ENCODE measurements around the gene VSIG2.

The VSIG2 gene

DNA sequence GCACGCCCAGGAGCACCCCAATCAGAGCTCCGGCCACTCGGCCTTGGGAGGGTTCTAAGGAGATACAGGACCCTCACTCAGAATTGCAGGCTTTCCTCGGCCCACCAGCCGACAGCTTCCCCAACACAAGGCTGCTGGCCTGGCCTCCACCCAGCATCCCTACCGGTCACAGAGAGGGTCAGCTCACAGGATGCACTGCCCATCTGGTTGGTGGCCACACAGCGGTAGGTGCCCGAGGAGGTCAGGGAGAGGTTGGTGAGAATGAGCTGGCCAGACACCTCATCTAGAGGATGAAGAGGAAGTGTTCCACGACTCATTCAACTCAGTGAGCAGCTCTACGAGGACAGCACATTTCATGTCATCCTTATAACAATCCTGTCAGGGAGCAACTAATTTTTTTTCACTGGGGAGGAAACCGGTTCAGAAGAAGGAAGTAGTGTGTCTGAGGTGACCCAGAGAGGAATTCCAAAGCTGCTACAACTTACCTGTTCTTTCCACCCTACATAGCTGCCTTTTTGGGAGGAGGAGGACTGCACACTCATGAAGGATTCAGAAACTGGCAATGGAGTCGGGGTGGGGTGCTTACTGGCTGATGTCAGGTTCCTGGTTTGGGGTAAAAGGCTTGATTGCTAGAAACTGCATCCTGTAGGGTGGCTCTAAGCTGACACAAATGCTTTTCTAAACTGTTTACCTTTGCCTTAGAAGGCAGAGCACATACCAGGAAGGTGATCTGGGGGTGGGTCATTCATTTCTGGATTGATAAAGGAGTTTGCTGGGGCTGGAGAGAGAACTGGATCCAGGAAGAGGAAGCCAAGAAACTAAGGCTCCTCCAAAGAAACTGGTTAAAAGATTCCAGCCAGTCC, 3.3 kb downstream of the VSIG2 start:
- no peak for DNase-seq (ENCODE audit: low read depth)

DNA sequence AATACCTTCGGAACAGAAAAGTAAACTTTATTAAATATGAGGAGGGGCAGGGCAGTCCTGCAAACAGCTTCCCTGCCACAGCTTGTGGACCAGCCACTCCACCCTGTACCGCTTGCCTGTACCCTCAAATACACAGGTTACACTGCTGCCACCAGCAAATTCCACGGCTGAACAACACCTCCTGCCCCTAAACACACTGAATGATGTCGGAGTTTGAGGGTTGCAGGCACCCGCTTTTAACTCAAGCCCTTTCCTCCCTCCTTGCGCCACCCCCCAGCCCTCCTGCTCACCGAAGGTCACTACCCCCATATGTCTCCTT, 4.0 kb downstream of the VSIG2 start:
- no peak for DNase-seq (ENCODE audit: low read depth)

DNA sequence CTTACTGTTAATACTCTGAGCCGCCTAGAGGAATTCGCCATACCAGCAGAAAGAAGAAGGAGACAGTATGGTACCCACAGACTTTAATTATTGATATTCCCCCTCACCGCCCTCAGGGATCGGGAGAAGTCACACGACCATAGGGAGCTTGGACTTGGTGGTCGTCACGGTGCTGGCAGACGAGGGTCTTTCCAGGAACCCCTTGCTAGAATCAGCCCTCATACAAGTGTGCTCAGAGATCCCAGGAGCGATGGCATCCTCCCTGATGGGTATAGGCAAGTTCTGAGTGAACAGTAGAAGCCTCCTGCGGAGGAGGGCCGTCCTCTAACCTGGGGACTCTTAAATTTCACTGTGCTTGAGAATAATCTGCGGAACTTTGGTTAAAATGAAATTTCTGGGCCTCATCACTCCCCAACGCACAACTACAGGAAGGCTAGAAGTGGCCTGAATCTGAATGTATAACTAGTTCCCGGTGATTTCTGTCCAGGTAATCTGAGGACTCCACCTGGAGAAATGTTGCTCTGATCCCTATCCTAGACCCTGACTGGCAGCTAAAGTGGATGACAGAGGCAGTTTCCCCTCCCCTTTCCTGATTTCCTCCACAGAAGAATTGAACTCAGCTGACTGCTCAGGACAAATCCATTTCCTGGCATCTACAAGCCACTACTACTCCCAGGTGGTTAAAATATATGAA, 4.5 kb downstream of the VSIG2 start:
- DNase-seq (ENCODE audit: low read depth): no peak

DNA sequence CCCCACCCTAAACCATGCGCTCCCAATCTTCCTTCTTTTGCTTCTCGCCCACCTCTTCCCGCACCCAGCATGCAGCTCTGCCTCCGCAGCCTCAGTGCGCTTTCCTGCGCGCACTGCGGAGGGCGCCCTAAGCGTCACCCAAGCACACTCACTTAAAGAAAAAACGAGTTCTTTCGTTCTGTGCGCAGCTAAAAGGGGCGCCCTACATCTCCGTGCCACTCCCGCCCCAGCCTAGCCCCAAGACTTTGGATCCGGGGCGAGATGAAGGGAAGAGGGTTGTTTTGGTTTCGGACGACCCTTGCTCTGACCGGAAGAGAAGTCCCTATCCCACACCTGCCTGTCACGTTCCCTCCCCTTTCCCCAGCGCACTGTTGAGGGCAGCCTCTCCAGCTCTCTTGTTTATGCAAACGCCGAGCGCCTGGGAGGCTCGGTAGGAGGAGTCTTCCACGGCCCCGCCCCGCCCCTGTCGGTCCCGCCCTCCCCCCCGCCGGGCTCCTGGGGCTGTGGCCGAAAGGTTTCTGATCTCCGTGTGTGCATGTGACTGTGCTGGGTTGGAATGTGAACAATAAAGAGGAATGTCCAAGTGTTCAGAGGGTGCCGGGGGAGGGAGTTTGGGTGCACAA, 5.3 kb downstream of the VSIG2 start:
- peak; percentile 15 for DNase-seq (ENCODE audit: low read depth)

DNA sequence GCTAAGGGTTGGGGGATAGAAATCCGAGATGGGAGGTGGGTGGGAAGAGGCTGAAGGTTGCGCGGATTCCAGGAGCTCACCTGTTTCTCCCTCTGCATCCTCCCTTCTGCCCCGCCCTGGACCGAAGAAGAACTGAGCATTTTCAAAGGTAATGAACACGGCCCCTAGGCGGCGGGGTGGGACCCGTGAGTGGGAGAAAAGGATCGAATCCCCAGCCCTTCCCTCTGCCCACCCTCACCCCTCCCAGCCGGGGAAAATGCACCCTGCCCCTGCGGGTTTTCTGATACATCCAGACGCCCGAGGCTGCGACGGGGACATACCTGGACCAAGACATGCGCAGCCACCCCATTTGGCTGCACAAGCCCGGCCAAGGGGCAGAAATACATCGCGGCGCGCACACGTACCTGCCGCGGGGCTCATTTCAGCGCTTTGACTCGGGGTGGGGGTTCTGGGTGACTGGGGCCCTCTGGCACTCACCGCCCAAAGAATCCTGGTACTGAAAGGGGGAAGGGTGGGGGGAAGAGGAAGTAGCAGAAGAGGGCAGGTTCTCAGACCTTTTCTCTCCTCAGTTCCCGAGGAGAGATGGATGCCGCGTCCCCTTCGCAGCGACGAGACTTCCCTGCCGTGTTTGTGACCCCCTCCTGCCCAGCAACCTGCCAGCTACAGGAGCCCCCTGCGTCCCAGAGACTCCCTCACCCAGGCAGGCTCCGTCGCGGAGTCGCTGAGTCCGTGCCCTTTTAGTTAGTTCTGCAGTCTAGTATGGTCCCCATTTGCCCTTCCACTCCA, 6.0 kb downstream of the VSIG2 start:
- DNase-seq (ENCODE audit: low read depth): no peak

DNA sequence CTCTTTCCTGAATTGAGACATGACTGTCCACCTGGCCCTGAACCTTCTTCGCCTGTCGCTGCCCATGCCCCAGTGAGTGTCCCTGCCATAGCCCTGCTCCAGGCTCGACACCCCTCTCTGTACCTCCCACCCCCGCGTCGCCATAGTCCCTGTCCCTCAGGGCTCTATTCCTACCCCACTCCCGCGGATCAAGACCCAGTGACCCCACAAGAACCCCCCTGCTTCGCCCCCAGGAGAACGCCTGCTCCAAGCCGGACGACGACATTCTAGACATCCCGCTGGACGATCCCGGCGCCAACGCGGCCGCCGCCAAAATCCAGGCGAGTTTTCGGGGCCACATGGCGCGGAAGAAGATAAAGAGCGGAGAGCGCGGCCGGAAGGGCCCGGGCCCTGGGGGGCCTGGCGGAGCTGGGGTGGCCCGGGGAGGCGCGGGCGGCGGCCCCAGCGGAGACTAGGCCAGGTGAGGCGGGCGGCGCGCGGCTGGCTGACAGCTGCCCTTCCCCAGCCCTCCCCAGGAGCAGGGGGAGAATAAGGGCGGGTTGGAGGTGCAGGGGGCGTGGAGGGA, 6.7 kb downstream of the VSIG2 start:
- DNase-seq (ENCODE audit: low read depth): no peak

DNA sequence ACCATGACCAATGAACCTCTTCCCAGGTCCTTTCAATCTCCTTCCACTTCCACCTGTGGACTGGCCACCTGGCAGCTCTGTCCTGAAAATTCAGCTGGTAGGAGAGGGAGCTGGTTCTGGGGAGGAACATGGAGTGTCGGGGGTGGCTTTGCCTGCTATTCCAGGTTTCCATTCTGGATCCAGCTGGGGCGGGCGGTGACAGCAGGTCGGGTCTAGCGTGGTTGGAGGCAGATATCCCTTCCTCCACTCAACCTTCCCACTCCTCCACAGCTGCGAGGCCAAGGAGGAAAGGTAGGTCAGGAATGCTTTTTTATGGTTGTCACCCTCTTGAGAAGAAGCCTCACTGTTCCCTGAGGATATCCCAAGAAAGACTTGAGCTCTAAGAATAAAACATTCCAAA, 9.0 kb downstream of the VSIG2 start:
- no peak for DNase-seq (ENCODE audit: low read depth)

DNA sequence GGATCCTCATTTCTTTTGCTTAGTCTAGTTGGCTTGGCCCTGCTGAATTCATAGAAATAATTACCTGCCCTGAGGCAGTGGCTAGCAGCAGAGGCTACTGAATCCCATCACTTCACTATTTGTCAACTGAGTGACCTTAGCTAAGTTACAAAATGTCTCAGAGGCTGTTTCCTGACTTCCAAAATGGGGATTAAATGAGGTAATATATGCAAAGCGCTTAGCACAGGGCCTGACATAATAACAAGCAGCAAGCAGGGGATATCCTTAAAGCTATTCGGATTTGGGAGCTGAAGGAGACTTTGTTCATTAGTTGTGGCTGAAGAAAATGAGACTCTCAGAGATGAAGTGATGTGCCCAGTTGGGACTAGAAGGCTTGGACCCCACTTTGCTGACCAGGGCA, 9.5 kb downstream of the VSIG2 start:
- DNase-seq (ENCODE audit: low read depth): no peak

DNA sequence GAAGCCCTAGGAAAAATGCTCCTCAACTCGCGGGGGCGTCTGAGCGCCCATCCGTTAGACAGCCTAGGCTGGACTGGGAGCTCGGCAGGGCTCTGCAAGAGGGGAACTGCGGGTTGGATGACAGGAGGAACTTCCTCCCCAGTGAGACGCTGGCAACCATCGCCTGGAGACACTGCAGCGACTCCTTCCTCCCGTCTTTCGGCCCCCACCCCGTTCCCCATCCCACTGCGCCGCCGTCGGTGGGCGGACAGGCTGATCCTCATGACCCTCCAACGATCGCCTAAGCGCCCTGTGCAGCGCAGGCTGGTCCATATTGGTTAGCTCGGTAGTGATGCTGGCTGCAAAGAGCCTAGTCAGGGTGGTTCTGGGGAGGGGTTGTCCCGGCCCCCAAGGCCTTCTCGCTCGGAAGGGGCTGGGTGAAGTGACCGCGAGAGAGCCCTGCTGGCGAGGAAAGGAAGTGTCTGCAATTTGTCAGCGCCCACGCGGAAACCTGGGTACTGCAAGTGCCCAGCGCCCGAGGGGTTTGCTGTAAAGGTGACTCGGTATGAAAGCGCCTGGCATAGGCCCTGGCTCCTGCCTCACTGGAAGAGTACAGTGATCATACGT, 11.7 kb downstream of the VSIG2 start:
- DNase-seq (ENCODE audit: low read depth): no peak

DNA sequence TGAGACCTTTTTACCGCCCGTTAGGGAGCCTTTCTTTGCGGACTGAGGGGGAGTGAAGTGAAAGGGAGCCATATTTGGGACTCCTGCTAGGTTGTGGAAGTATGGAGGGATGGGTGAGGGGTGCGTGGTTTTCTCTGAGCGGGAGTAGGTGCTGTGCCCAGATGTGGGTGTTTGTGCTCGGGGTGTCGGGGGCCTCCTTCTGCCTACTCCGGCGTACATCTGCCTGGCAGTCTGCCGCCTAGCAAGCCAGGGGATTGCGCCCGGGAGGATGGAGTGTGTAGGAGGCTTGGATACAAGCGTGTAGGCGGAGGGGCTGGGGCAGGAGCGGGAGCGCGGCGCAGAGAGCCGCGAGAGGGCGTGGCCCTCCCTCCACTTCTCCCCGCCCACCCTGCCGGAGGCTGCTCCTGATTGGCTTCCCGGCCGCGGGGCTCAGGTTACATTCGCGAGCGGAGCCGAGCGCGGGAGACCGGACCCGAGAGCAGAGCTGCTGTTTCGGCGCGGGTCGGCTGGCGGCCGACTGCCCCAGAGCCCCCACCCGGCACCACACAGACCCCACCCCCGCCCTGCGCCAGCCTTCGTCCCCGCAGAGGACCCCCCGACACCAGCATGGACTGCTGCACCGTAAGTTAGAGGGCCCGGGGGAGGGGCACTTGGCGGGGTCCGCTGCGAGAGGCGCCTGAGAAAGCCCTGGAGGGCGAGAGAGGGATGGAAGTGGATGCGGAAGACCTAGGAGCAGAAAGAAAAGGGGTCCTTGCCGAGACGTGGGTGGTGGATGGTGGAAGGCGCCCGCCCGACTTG, 12.4 kb downstream of the VSIG2 start, which contains the start of gene NRGN:
TSS of gene NRGN (plus strand) at position 464 of the 798 bp plus-strand sequence. CDS start at position 607, 143 bp downstream.
- DNase-seq (ENCODE audit: low read depth): peak; percentile 23

DNA sequence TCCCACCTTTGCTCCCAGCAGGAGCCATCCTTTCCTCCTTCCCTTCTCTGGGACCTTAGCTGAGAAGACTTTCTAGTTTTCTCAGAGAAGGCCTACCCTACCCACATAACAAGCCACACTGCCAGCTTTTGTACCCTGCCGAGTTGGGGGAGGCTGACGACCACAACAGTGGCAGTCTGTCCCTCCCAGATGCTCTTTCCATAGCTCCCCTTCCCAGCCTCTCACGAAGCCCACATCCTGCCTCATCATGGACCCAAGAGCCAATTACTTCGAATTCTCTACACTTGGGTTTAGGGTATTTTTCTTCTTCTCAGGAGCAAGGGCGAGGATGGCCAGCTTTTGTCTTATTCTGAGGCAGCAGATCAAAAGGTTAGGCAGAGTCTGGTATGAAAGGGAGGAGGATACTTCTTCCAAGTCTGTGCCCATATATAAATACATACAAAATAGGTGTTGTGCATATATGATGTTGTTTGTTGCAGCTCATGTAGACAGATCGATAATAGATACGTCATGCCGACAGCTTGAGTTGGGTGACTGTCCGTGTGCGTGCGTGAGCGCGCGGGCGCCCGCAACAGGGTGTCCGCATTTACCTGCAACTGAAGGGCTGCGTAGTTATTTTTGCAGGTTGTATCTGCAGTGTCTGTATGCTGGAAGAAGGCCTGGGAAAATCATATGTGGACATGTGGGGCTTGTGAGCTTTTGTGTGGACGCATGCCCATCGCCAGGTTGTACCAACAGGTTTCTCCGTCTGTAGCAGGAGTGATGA, 13.2 kb downstream of the VSIG2 start:
- no peak for DNase-seq (ENCODE audit: low read depth)

DNA sequence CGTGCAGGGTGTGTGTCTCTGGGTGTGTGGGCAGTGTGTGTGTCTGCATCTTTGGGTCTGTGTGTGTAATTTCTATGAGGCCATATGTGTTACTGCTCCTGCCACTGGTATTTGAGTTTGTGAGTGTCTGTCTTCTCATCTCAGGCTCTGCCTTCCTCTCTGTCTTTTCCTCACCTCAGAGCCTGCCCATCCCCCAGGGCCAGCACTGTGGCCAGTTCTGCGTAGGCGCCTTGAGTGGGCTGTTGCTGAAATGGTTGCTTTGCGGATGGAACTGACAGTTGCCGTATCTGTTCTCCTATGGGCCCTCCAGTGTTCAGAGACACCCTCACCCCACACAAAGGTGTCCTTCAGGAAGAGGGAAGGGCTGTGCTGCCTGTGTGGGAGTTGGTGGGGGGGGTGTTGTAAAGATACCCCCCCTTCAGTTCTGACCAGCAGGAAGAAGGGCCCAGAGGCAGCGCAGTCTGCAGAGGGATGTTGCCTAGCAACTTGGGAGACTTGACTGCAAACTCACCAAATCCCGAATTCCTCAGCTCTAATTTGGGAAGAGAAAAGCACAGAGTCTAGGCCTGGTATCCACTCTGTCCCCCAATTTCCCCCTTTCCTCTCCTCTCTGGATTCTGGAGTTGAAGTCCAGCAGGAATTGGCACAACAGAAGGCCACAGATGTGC, 14.3 kb downstream of the VSIG2 start:
- DNase-seq (ENCODE audit: low read depth): no peak

DNA sequence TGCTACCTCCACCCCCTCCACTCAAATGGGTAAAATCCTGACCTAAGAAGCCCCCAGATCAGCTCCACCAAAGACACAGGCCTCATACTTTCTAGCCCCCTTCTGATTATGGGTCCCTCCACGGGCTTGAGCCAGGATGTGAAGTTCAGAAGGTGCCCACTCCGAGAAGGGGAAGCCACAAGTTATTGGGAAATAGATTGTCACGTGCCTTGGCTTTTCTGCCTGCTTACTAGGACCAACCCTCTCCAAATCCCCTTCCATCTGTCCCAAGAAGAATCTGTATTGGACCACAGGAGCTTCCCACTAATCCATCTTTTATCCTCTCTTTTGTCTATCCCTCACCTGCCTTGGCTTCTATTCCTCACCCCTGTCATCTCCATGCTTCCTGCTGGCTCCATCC, 15.3 kb downstream of the VSIG2 start:
- no peak for DNase-seq (ENCODE audit: low read depth)

DNA sequence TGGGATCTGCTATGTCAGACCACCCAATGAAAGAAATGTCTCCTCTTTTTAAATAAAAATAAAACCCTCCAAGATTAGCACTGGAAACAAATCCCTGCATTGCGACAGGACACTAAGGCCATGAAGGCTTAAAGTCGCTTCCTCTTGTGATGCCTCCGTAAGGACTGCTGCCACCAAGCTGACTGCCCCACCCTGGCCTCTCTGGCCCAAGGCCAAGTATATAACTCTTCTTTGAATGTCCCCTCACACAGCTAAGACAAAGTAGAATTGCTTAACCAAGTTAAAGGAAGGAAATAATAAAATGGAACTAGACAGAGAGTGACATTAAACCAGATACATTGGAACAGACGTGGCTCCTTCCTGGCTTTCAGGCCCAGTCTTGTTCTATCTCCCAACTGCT, 19.8 kb downstream of the VSIG2 start:
- DNase-seq (ENCODE audit: low read depth): no peak

DNA sequence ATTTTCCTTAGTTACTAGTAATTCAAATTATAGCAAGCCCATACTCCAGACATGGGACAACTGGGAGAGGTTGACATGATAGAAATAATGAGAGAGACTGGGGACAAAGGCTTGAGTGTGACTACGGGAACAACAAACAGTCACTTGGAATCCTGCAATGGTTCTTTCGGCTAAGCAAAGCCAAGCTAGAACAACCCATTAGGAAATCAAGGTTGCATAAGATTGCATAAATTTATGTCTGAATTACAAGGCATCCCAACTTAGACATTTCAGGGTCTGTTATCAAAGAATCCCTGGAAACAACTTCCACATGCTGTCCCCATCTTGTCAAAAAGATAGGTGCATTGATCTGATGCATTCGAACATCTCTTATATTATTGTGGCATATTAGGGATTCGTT, 22.5 kb downstream of the VSIG2 start:
- DNase-seq (ENCODE audit: low read depth): no peak

DNA sequence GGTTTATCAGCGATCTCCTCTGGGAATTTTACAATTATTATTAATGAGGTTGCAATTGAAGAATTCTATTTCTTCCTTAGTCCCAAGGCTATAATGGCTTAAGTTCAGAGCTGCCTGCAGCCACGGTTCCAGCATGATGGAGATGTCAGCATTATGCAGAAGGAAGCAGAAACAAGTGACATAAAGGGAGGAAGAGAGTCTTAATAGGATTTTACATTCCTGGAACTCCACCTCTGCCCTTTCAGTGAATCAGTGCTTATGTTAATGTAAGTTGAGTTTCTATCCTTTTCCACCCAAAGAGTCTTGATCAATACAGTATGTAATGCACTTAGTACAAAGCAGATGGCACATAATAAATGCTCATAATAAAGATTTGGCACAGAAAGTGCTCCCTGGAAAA, 23.9 kb downstream of the VSIG2 start:
- DNase-seq (ENCODE audit: low read depth): no peak

DNA sequence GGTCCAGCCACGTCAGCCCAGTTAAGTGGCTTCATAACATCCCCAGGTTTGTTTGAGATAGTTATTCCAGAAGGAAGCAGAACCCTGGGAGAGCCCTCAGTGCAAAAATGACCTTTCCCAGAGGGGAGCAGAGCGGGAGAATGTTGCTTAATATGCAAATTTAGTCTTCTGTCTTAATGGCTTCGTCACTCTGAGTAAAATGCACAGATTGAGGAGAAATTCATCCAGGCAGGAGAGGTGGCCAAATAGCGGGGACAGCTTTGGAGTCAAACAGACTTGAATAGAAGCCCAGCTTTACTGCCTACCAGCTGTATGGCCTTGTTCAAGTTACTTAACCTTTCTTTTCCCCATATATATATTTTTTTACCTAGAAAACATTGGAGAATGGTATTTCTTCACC, 24.6 kb downstream of the VSIG2 start:
- DNase-seq (ENCODE audit: low read depth): no peak

DNA sequence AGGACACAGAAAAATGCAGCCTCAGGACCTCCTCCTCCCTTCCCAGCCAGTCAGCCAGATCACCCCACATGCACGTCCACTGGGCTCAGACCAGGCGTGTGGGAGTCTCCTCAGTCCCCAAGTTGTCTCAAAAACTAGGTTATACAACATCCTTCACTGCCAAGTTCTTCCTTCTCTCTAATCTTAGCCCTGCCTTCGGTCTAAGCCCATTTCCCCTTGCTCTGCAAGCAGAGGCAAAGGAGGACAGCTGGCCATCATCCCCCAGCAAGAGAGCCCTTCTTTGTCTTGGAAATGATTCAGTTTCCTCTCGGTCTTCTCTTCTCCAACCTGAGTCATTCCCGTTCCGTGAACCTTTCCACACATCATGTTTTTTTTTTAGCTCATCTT, 26.3 kb downstream of the VSIG2 start:
- DNase-seq (ENCODE audit: low read depth): no peak

DNA sequence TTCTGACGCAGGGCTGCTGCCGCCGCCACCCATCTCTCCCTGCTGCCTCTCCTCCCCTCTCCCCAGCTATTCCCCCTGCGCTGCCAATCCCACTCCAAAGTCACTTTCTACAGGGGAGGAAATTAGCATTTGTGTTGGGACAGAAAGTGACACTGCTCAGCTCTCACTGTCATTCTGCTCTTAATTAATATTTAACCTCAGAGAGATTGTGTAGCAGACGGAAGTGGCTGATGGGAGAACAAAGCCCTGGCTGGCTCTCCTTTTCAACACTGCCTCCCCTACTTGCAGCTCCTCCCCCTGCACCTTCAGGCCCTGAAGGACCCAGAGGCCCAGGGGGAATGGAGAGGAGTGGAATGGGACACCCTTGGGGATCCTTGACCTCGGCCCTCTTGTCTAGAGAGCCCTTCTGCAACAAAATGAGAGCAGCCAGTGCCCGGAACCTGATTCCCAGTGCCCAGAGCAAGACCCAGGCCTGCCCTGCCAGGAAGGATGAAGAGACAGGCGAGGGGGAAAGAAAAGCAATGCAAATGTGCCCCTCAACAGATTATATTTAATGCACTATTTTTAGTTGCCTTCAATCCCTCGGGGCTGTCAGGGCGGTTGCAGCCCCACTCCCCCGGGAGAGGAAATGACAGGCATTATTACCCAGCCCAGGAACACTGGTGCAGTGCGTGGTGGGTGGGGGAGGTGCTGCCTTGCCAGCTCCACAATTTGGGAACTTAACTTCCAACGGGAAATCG, 26.9 kb downstream of the VSIG2 start:
- DNase-seq (ENCODE audit: low read depth): no peak
